GM12878 (cell line): ENCODE data around the gene SIGLEC5. TPM values are rescaled to one million over a fixed set of nuclear protein-coding genes. Genes with fewer than 3 reads are reported as not detected.

Experiments used
- BHLHE40 ChIP-seq, 2 experiments: fragments of 450-650 bp in 1 of 2; IDR thresholded peaks; 2 replicates each; pipeline ENCODE4 v1.6.1; 2011 to 2017; ENCODE audit warnings: low read depth in 2 of 2, borderline replicate concordance in 1 of 2, improper control_type of control experiment in 1 of 2, low read length in 1 of 2, mild to moderate bottlenecking in 1 of 2
- E2F8 ChIP-seq: fragments of 450-650 bp; IDR thresholded peaks from 2 replicates; pipeline ENCODE4 v1.6.1; 2018; ENCODE audit warnings: mild to moderate bottlenecking, low read depth, moderate library complexity; ENCODE audit not compliant: partially characterized antibody
- ETV6 ChIP-seq, 2 experiments: fragments of 450-650 bp in 1 of 2; IDR thresholded peaks in 1 of 2; conservative IDR thresholded peaks in 1 of 2; 2 replicates each; pipeline ENCODE4 v1.6.1; 2014; ENCODE audit warnings: antibody characterized with exemption in 1 of 2, borderline replicate concordance in 1 of 2, low read depth in 1 of 2, mild to moderate bottlenecking in 1 of 2, moderate library complexity in 1 of 2
- KAT2A ChIP-seq: conservative IDR thresholded peaks from 2 replicates; pipeline ENCODE4 v1.6.1; 2011; ENCODE audit warnings: low read depth, low read length; ENCODE audit not compliant: control insufficient read depth
- MYB ChIP-seq: fragments of 150-350 bp; IDR thresholded peaks from 2 replicates; pipeline ENCODE4 v1.6.1; 2014; ENCODE audit warnings: mild to moderate bottlenecking, low read depth, low read length, borderline replicate concordance
- NFXL1 ChIP-seq: fragments of 450-650 bp; IDR thresholded peaks from 2 replicates; pipeline ENCODE4 v1.6.1; 2017; ENCODE audit warnings: antibody characterized with exemption, mild to moderate bottlenecking, borderline replicate concordance
- PML ChIP-seq: IDR thresholded peaks from 2 replicates; pipeline ENCODE4 v1.6.1; 2012; ENCODE audit warnings: low read length, inconsistent platforms
- POLR2AphosphoS5 ChIP-seq: IDR thresholded peaks from 2 replicates; pipeline ENCODE4 v1.6.1; 2011; ENCODE audit warnings: mild to moderate bottlenecking, low read length, inconsistent platforms
- SP1 ChIP-seq: IDR thresholded peaks from one replicate; pipeline ENCODE4 v1.6.1; 2011; ENCODE audit warnings: low read depth, low read length
- STAT1 ChIP-seq: fragments of 450-650 bp; conservative IDR thresholded peaks from 2 replicates; pipeline ENCODE4 v1.6.1; 2014; ENCODE audit warnings: antibody characterized with exemption, mild to moderate bottlenecking
- TAF1 ChIP-seq: IDR thresholded peaks from 2 replicates; pipeline ENCODE4 v1.6.1; 2011; ENCODE audit warnings: mild to moderate bottlenecking, low read depth, low read length, borderline replicate concordance
- TCF3 ChIP-seq: IDR thresholded peaks from 2 replicates; pipeline ENCODE4 v1.6.1; 2012; ENCODE audit warnings: low read depth, mild to moderate bottlenecking, low read length, borderline replicate concordance; ENCODE audit not compliant: insufficient read depth
- YY1 ChIP-seq: IDR thresholded peaks from 2 replicates; pipeline ENCODE4 v1.6.1; 2011; ENCODE audit warnings: low read depth, mild to moderate bottlenecking, low read length
- ZNF24 ChIP-seq: fragments of 450-650 bp; IDR thresholded peaks from 2 replicates; pipeline ENCODE4 v1.6.1; 2017; ENCODE audit warnings: antibody characterized with exemption, mild to moderate bottlenecking
- polyA plus RNA-seq, 11 experiments: library from polyadenylated mRNA; depleted of rRNA in 4 of 11; unstranded in 6 of 11; stranded (reverse) in 5 of 11; fragments of >200 nt; fragmentation: Nextera tagmentation in 4 of 11; fragmentation: Illumina TruSeq in 1 of 11; extraction: Ambion mirVana in 4 of 11; extraction: Trizol in 1 of 11; gene quantifications; 1 replicate in 1 of 11; 2 replicates in 10 of 11; pipeline versions ENCODE4 v1.2.1 to v1.2.3, GENCODE V29; 2011 to 2016; ENCODE audit warnings: inconsistent platforms in 2 of 11, missing spikeins in 2 of 11, low read depth in 1 of 11
- total RNA-seq, 4 experiments: library from RNA; depleted of rRNA in 3 of 4; stranded (reverse); fragments of >200 nt in 3 of 4; fragmentation: Illumina TruSeq in 1 of 4; extraction: Trizol in 1 of 4; gene quantifications; 2 replicates each; pipeline versions ENCODE4 v1.2.1 to v1.2.3, GENCODE V29; 2013 to 2021

SIGLEC5 gene
- total and polyA plus RNA-seq, 10 of the 15 experiments (the other 5 are each of a cell fraction or from before 2014, with no cell fraction given), result 0.05 to 2.5 (median 1.4) TPM; not detected in 1

- TF ChIP-seq POLR2AphosphoS5 (no peak), SP1 (peak; percentile 85), STAT1 (no peak), ETV6 (conservative IDR thresholded peaks at IDR 0.05 in 1 of 2, IDR thresholded peaks at IDR 0.05 in 1 of 2; ENCODE audit: borderline replicate concordance in 1 of 2, low read depth in 1 of 2) (peak in 1 of 2 experiments; percentile 91; a peak in 2 of 4 replicates), ZNF24 (peak; percentile 5; the same call in 1 of the 2 replicates), PML (peak; percentile 90), TCF3 (peak; percentile 100), BHLHE40 (IDR thresholded peaks at IDR 0.05; ENCODE audit: borderline replicate concordance in 1 of 2, low read depth in 2 of 2, low read length in 1 of 2) (peak; percentile 98), NFXL1 (no peak), TAF1 (peak; percentile 40; the same call in 1 of the 2 replicates), MYB (0 out of 2 replicates have a peak, but pooled peaks have one; percentile 61), E2F8 (peak; percentile 41), YY1 (peak; percentile 34; the same call in 1 of the 2 replicates), KAT2A (no peak)
- TF ChIP-seq, all 136 proteins: peak for 64
Observed at GRCh38 chr19:51607077-51607476, 23.1 kb downstream of the SIGLEC5 start (continued).
